ENCODE results near the gene DNAJC1. TPM values are rescaled to one million over a fixed set of nuclear protein-coding genes. Genes with fewer than 3 reads are reported as not detected.

Gene DNAJC1
- total and polyA plus RNA-seq, 4 experiments from 2014 or later: 13.0 to 22.0 (median 15.8) TPM

Other genes with a start within 250 kb of the DNAJC1 start
- gene EBLN1, start 214.3 kb upstream of the DNAJC1 start, total RNA-seq: not detected
- gene EBLN1, start 214.3 kb upstream of the DNAJC1 start, polyA plus RNA-seq: not detected